ENCODE data around the gene GALR2.
"Not testable (repeated sequence)": the region's sequence is repeated elsewhere in the genome, so short reads cannot be mapped to it uniquely, and the experiment has no call there.

GALR2 gene

GRCh38 chr17:76051561-76051960 lies 23.0 kb upstream of the GALR2 start:
- DNase-seq (ENCODE audit: low read depth) = no peak
- no peak for TF ChIP-seq CTCF (conservative IDR thresholded peaks at IDR 0.05; ENCODE audit: low read length)
- no peak overlapping the region for H3K4me3 ChIP-seq (ENCODE audit: low read length)

- no peak for DNase-seq (ENCODE audit: low read depth)
- no peak for TF ChIP-seq CTCF (conservative IDR thresholded peaks at IDR 0.05; ENCODE audit: low read length)
- H3K4me3 ChIP-seq (ENCODE audit: low read length) = no peak overlapping the region
Measured at GRCh38 chr17:76053246-76054111, 21.1 kb upstream of the GALR2 start.

- no peak for TF ChIP-seq CTCF (conservative IDR thresholded peaks at IDR 0.05; ENCODE audit: low read length)
- no peak for DNase-seq (ENCODE audit: low read depth)
- H3K4me3 ChIP-seq (ENCODE audit: low read length) = no peak overlapping the region
Measured at GRCh38 chr17:76054112-76054476, 20.5 kb upstream of the GALR2 start.

GRCh38 chr17:76056882-76057281 lies 17.7 kb upstream of the GALR2 start:
- H3K4me3 ChIP-seq (ENCODE audit: low read length) = no peak overlapping the region
- no peak for TF ChIP-seq CTCF (conservative IDR thresholded peaks at IDR 0.05; ENCODE audit: low read length)
- DNase-seq (ENCODE audit: low read depth) = no peak

- not testable (repeated sequence) for DNase-seq (ENCODE audit: low read depth); H3K4me3 ChIP-seq (ENCODE audit: low read length)
Measured at GRCh38 chr17:76058264-76058663, 16.3 kb upstream of the GALR2 start.

- no peak for TF ChIP-seq CTCF (conservative IDR thresholded peaks at IDR 0.05; ENCODE audit: low read length)
- no peak for DNase-seq (ENCODE audit: low read depth)
- H3K4me3 ChIP-seq (ENCODE audit: low read length) = no peak overlapping the region
Measured at GRCh38 chr17:76063875-76064546, 10.6 kb upstream of the GALR2 start.

GRCh38 chr17:76065775-76066174 lies 8.8 kb upstream of the GALR2 start:
- no peak overlapping the region for H3K4me3 ChIP-seq (ENCODE audit: low read length)

More at GRCh38 chr17:76065775-76066174, 8.8 kb upstream of the GALR2 start:
- no peak for DNase-seq (ENCODE audit: low read depth)
- no peak for TF ChIP-seq CTCF (conservative IDR thresholded peaks at IDR 0.05; ENCODE audit: low read length)

Measured in AG10803 (cell line).